RPMI7951 (cell line): Measurements from ENCODE around the gene CD14. TPM values are rescaled to one million over a fixed set of nuclear protein-coding genes. Genes with fewer than 3 reads are reported as not detected.
"Not testable (repeated sequence)": the region's sequence is repeated elsewhere in the genome, so short reads cannot be mapped to it uniquely, and the experiment has no call there.

Source experiments
- DNase-seq: peaks from one replicate; pipeline ENCODE4 v3.0.0-alpha.2; 2012; ENCODE audit warnings: low read depth
- total RNA-seq: library from RNA; depleted of rRNA; stranded (reverse); fragments of >200 nt; shearing (Covaris generic); gene quantifications from 2 replicates; pipeline ENCODE4 v1.2.3, GENCODE V29; 2014

The CD14 gene
- total RNA-seq, 1 experiment from 2014 or later = 0.96 TPM

DNA sequence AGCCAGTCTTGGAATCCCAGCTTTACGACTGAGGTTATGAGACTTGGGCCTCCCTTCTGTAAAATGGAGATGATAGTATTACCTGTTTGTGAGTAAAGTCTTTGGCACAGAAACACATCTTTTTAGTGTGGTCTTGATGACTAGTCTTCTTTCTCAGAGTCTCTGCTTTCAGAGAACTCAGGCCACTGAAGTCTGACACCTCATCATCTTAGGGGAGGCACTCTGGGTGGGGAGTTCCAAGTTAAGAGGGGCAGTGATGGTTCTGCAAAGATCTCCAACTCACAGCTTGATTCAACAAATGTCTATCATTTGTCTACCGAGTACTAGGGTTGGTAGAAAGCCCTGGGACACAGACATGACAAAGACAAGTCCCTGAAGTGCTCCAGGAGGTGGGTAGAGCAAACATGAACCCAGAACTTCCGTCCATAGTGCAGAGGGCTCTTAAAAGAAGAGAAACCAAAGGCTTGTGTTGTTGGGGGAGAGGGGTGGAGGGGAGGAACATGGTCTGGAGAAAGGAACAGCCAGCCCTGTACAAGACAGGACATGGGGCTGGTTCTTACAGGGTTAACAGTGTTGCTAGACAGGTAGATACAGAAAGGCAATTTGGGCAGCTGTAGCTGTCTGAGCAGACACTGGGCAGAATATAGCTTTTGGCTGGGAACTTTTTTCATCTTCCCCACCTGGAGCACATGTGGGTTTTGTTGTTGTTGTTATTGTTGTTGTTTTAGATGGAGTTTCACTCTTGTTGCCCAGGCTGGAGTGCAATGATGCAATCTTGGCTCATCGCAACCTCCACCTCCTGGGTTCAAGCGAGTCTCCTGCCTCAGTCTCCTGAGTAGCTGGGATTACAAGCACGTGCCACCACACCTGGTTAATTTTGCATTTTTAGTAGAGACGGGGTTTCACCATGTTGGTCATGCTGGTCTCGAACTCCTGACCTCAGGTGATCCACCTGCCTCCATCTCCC is 2.6 kb upstream of the CD14 start:
- no peak for DNase-seq

DNA sequence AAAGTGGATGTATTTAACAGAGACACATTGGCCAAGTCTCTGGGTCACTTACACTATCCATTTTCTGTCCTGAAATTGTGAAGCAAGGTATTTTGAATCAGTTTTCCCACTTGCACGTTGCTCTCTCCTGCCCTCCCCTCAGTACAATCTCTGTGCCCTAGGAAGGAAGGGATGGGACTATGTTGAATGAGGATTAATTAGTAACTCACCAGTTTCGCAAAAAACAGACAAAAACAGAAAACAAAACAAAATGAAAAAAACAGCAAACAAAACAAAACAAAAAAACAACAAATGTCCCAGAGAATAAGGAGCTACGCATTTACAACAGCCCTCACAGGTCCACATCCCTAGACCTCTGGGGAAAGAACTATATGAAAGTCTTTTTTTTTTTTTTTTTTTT is 1.1 kb upstream of the CD14 start:
- no peak for DNase-seq

DNA sequence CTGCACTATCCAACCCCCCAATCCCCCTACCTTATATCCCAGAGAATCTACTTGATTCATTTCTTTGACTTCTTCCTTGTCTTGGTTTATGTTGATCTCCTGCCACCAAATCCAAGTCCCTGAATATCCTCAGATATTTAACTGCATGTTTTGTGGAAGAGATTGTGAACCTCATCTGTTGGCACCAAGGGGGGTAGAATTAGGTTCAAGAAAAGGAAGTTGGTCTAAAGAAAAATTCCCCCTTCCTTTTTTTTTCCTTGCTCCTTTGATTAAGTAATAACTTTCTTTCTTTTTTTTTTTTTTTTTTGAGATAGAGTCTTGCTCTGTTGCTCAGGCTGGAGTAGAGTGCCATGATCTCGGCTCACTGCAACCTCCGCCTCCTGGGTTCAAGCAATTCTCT is 526 bp upstream of the CD14 start:
- DNase-seq = no peak

DNA sequence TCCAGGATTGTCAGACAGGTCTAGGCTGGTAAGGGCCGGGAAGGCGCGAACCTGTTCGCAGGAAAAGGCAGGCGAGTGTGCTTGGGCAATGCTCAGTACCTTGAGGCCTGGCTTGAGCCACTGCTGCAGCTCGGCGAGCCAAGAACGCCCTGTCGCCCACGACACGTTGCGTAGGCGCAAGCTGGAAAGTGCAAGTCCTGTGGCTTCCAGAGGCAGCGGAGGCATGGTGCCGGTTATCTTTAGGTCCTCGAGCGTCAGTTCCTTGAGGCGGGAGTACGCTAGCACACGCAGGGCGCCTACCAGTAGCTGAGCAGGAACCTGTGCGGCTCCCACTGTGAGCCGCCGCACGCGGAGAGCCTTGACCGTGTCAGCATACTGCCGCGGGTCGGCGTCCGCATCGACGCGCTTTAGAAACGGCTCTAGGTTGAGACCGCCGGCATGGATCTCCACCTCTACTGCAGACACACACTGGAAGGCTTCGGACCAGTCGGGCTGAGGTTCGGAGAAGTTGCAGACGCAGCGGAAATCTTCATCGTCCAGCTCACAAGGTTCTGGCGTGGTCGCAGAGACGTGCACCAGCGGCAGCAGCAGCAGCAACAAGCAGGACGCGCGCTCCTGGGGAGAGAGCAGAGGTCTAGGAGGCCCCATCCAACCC is 482 bp downstream of the CD14 start:
- peak; percentile 5 for DNase-seq

DNA sequence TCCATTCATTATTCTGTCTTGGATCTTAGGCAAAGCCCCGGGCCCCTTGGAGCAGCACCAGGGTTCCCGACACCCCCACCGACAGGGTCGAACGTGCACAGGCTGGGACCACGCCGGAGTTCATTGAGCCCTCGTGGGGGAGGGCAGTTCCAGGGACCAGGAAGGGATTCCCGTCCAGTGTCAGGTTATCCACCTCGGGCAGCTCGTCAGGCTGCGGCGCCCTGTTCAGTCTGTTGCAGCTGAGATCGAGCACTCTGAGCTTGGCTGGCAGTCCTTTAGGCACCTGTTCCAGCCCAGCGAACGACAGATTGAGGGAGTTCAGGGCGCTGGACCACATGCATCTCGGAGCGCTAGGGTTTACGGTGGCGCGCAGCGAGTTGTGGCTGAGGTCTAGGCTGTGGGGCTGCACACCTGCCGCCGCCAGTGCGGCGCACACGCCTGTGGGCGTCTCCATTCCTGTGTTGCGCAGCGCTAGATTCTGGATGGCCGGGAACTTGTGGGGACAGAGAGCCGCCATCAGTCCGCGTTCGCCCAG is 1.1 kb downstream of the CD14 start:
- DNase-seq = no peak

DNA sequence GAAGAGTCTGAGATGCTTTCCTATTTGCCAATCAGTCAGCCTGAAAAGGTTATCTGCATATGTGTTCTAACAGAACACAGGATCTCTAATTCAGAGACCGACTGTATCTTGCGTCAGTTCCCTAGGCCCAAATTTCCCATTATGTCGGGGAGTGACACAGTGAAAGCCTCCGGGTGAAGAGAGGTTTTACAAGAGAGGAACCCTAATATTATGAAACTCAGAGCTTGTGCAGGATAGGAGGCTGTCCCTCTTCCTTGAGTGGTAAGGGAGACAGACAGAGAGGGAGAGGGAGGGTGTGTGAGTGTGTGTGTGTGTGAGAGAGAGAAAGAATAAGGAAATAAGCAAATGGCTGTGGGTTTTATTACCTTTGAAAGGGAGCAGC is 1.9 kb downstream of the CD14 start:
- no peak for DNase-seq

DNA sequence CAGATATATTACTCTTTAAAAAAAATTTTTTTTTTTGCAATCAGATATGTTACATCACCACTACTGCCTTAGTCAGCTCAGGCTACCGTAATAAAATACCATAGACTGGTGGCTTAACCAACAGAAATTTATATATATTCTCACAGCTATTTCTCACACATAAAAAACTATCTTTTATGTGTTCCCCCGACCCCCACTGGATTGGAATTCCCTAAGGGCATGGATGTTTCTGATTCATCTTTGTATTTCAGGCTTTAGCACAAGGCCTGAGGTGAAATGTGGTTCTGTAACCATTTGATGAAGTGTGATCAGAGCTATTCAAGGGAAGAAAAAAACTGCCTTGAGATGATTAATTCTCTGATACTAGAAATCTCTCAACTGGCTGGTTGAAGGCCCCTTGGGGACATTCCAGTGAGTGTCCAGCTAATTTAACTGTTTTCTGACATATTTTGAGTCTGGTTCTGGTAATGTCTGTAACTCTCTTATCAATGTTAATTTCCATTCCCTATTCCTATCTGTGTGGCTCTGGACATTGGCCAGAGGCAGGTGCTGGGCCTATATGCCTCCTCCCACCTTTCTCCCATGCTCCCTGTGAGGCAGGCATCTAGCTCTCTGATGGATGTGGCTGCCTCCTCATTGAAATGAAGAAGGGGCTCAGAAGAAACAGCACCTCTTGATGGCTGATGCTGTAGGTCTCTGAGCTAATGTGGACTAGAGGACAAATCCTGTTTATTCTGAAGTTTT is 2.5 kb downstream of the CD14 start:
- peak; percentile 30 for DNase-seq

DNA sequence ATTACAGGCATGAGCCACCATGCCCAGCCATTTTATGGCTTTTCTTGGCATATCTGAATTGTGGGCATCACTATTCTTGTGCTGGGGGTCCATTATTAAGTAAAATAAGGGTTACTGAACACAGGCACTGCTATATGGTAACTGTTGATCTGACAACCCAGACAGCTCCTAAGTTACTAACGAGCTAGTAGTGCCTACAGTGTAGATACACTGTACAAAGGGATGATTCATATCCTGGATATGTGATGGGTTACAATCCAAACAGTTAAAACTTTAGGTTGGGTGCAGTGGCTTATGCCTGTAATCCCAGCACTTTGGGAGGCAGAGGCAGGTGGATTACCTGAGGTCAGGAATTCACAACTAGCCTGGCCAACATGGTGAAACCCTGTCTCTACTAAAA is 4.3 kb downstream of the CD14 start:
- no peak for DNase-seq

DNA sequence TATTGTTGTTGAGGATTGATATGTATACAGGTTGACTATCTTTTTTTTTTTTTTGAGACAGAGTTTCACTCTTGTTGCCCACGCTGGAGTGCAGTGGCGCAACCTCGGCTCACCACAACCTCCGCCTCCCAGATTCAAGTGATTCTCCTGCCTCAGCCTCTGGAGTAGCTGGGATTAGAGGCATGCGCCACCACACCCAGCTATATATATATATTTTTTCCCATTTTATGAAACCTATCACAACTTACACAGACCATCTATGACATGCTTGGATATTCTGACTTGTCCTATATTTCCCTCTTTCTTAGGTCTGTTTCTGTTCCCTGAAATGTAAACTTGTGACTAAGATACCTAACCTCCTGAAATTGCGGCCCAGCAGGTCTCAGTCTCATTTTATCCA is 5.0 kb downstream of the CD14 start:
- no peak for DNase-seq

DNA sequence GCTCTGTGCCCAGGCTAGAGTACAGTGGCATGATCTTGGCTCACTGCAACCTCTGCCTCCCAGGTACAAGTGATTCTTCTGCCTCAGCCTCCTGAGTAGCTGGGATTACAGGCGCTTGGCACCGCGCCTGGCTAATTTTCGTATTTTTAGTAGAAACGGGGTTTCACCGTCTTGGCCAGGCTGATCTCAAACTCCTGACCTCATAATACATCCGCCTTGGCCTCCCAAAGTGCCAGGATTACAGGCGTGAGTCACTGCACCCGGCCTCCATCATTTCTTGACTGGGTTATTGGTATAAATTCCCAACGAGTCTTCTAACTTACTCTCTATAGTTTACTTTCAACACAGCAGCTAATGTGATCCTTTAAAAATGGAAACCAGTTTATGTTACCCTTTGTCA is 8.1 kb downstream of the CD14 start:
- DNase-seq = not testable (repeated sequence)

DNA sequence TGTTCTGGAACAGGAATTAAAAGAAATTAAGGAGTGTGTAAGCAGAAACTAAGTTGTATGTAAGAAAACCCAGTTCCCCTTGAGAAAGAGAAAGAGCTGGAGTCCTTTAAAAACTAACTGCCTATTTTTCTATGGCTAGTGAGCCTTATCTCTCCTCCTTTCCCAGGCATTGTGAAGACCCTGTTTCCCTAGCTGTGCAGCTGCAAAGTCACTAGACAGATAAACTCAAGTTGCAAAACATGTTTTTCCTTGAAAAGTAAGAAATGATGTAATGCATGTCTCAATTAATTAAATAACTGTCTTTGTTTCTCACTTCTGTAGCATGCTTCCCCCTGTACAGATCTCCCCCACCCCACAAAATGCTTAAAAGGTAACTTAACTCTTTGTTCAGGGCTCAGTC is 9.9 kb downstream of the CD14 start:
- DNase-seq = not testable (repeated sequence)

DNA sequence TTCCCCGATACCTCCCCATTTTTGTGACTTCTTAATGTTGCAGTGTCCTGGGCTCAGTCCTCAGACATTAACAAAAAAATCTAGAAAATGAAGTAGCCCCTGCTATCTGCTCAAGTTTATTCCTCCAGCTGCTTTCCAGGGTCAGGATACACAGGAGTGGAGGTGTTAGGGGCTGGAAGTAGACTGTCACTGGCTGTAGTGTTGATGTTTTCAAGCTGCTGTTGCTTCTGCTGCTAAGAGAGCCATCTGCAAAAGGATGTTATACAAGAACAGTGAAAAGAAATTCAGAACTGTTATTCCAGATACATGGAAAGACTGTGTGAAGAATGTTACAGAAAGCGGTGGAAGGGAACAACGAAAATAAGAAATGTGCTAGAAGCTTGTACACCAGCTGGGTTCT is 10.7 kb downstream of the CD14 start:
- DNase-seq = no peak

DNA sequence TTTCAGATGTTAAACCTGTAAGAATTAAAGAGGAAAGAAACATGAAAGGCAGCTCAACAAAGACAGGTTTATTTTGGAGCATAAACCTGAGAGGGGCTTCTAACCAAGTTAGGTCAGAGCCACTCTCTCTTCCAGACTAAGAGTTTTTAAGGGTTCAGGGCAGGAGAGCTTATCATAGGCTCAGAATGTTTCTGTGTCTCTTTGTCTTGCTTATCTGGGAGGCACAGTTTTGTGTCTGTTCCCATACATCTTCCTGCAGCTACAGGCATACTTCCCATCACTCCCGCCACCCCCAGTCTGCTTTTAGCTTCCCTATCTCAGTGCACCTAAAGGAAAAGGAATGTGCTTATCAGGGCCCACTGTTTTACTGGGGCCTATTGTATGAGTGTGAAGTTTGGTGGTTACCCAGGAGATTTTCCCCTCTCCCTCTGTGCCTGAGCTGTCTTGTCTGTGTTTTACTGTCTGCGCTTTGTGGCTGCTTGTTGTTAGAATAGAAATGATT is 21.9 kb downstream of the CD14 start:
- DNase-seq = no peak

DNA sequence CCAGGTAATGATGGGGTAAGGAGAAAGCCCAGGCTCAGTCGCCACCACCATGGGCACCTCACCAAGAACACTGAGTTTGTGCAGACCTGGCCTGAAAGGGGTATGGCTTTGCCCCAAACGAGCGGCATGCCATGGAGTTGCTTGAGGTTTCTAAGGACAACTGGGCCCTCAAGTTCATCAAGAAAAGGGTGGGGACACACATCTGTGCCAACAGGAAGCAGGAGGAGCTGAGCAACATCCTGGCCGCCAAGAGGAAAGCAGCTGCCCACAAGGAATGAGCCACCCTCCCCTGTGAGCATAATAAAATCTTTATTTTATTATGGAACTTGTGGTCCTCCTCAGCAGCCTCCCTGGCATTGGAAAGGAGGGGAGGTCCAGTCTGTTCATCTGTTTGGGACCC is 23.8 kb downstream of the CD14 start:
- peak; percentile 33 for DNase-seq

DNA sequence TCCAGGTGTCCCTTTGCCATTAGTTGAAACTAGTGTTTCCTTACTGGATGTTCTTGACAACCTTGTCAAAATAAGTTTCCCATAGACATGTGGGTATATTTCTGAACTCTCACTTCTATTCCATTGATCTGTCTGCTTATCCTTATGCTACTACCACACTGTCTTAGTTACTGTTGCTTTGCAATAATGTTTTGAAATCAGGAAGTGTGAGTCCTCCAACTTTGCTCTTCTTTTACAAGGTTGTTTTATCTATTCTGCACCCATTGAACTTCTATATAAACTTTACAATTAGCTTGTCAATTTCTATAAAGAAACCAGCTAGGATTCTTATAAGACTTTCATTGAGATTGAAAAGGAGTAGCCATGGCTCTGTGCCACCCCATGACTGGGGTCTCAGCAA is 24.3 kb downstream of the CD14 start:
- DNase-seq = no peak

DNA sequence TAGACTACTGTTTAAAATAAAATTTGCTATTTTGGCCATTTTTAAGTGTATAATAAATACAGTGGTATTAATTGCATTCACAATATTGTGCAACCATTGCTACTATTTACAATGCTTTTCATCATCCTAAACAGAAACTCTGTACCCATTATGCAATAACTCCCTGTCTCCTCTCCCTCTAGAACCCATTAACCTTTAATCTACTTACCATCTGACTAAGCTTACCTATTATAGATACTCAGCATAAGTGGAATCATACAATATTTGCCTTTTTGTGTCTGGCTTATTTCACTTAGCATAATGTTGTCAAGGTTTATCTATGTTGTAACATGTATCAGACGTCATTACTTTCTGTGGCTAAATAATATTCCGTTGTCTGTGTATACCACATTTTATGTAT is 25.9 kb downstream of the CD14 start:
- no peak for DNase-seq

DNA sequence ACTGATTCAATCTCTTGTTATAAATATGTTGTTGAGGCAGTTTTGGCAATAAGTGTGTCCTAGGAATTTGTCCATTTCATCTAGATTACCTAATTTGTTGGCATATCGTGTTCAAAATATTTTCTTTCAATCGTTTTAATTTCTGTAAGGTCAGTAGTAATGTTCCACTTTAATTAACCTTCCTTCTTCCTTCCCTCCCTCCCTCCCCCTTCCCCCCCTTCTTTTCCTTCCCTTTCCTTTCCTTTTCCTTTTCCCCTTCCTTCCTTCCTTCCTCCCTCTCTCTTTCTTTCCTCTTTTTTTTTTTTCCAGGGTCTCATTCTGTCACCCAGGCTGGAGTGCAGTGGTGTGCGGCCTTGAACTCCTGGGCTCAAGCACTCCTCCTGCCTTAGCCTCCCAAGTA is 27.1 kb downstream of the CD14 start:
- no peak for DNase-seq

DNA sequence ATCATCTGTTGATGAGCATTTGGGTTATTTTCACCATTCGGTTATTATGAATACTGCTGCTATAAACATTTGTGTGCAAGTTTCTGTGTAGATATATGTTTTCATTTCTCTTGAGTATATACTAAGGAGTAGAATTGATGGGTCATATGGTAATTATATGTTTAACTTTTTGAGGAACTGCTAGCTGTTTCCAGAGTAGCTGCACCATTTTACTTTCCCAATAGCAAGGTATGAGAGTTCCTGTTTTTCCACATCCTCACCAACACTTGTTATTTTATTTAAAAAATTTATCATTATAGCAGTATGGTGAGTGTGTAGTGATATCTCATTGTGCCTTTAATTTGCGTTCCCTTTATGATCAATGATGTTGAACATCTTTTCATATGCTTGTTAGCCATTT is 29.2 kb downstream of the CD14 start:
- DNase-seq = no peak

DNA sequence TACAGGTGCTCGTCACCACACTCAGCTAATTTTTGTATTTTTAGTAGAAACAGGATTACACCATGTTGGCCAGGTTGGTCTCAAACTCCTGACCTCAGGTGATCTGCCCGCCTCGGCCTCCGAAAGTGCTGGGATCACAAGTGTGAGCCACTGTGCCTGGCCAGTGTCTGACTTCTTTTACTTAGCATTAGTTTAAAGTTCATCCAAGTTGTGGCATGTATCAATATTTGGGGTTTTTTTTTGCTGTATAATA is 29.6 kb downstream of the CD14 start:
- not testable (repeated sequence) for DNase-seq

DNA sequence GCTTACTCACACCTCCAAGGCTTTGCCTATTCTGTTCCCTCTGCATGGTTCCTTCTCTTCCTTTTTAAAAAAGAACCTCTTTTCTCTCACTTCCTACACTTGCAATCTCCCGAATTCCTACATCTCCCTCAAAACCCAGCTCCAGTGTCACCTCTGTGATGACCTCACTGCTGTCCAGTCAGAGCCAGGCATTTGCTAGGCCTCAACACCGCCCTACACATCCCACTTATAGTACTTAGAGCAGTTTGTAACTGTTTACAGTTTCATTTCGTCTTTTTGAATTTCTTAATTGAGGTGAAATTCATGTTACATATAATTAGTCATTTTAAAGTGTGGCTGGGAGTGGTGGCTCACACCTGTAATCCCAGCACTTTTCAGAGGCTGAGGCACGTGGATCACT is 30.8 kb downstream of the CD14 start:
- DNase-seq = no peak

DNA sequence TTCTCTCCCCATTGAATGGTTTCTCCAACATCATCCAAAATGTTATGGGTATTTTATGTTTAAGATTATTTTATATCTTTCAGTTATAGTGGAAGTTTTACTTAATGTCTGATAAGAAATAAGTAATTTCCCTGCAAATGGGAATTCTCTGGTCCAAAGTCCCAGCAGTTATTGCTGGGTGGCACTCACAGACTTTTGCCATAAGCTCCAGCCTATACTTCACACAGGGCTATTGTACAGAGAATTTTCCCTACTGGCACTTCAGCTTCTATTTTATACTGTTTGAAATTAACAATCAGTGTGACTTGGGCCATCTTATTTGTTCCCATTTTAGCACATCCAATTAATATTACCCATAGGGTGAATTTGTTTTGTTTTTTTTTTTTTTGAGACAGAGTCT is 32.9 kb downstream of the CD14 start:
- no peak for DNase-seq

DNA sequence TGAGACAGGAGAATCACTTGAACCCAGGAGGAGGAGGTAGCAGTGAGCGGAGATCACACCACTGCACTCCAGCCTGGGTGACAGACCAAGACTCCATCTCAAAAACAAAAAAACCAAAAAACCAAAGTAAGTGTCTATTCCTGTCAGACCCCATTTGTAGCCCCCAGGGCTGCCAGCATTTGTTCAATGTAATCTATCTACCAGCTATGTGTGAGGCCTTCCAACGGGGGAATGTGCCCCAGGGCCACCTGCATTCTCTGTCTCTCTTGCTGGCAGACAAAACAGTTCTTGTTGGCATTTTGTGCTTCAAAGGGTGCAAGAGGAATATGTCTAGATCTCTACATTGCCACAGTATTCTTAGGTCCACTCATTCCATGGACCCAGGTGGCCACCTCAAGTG is 34.1 kb downstream of the CD14 start:
- no peak for DNase-seq
